ENCODE measurements around the gene TEX2. TPM values are rescaled to one million over a fixed set of nuclear protein-coding genes. Genes with fewer than 3 reads are reported as not detected.
A peak's percentile ranks its signal among the peaks of the same experiment; 100 is the strongest.

Gene TEX2
- total and polyA plus RNA-seq, 2 of the 13 experiments (the other 11 are each of a cell fraction or from before 2014, with no cell fraction given) = 21.4 to 37.7 TPM

DNA sequence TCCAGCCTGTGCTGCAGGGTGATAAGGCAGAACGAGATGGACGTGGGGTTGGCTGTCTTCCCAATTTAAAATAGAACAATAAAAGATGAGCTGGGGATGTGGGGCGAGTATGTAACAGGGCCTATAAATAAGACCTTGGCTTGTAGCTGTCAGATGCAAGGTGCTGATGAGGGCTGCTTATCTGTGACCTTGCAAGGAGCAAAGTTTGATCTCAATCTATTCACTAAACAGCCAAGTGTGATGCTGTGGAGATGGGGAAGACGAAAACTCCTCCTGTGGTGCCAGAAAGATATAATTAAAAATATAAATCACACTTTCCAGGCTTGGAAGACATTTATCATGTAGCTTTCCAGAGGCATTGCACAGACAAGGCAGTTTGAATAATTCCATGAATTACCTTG lies 26.7 kb upstream of the TEX2 start (continued):
- TF ChIP-seq, protein P1, sequence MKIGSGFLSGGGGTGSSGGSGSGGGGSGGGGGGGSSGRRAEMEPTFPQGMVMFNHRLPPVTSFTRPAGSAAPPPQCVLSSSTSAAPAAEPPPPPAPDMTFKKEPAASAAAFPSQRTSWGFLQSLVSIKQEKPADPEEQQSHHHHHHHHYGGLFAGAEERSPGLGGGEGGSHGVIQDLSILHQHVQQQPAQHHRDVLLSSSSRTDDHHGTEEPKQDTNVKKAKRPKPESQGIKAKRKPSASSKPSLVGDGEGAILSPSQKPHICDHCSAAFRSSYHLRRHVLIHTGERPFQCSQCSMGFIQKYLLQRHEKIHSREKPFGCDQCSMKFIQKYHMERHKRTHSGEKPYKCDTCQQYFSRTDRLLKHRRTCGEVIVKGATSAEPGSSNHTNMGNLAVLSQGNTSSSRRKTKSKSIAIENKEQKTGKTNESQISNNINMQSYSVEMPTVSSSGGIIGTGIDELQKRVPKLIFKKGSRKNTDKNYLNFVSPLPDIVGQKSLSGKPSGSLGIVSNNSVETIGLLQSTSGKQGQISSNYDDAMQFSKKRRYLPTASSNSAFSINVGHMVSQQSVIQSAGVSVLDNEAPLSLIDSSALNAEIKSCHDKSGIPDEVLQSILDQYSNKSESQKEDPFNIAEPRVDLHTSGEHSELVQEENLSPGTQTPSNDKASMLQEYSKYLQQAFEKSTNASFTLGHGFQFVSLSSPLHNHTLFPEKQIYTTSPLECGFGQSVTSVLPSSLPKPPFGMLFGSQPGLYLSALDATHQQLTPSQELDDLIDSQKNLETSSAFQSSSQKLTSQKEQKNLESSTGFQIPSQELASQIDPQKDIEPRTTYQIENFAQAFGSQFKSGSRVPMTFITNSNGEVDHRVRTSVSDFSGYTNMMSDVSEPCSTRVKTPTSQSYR (CRISPR knock-in tag; IDR thresholded peaks at IDR 0.05; ENCODE audit: borderline replicate concordance) = no peak
- no peak for TF ChIP-seq EZH2 (conservative IDR thresholded peaks at IDR 0.05; ENCODE audit: low read depth, low read length)
- TF ChIP-seq ATF7-NPFF (CRISPR knock-in tag; IDR thresholded peaks at IDR 0.05; ENCODE audit: low read depth) = no peak
- TF ChIP-seq NKX3-1 (CRISPR knock-in tag; IDR thresholded peaks at IDR 0.05) = no peak
- TF ChIP-seq NCOA2 (CRISPR knock-in tag; IDR thresholded peaks at IDR 0.05) = no peak
- TF ChIP-seq ZNF550 (CRISPR knock-in tag; IDR thresholded peaks at IDR 0.05; ENCODE audit: borderline replicate concordance) = no peak
- TF ChIP-seq, protein P2, sequence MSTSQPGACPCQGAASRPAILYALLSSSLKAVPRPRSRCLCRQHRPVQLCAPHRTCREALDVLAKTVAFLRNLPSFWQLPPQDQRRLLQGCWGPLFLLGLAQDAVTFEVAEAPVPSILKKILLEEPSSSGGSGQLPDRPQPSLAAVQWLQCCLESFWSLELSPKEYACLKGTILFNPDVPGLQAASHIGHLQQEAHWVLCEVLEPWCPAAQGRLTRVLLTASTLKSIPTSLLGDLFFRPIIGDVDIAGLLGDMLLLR (CRISPR knock-in tag; IDR thresholded peaks at IDR 0.05) = no peak
- TF ChIP-seq ZNF879 (CRISPR knock-in tag; IDR thresholded peaks at IDR 0.05) = no peak
- no peak for TF ChIP-seq HNRNPK (IDR thresholded peaks at IDR 0.05; ENCODE audit: low read depth, low read length, poor library complexity, severe bottlenecking)
- no peak for TF ChIP-seq TBX2 (CRISPR knock-in tag; IDR thresholded peaks at IDR 0.05; ENCODE audit: borderline replicate concordance)

DNA sequence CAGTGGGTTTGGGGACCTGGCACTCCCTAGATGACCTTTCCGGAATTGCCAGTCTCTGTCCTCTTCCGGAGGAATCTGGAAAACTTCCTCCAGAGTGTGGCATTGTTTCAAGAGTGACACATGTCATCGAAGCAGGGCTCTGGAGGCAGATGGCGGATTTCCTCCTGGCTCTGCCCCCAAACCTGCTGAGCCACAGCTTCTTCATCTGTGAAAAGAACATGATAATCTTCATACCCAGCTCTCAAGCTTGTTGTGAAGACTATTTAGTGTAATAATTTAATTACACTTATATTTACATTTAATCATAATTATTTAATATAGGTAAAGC lies 19.7 kb upstream of the TEX2 start:
- Histone ChIP-seq H4K20me1 (ENCODE audit: insufficient read depth, low read length) (no peaks in the 10 kb centered on the region), H3K4me3 (replicated peaks in 1 of 3; ENCODE audit: insufficient read depth in 1 of 3, low read depth in 2 of 3, low read length in 3 of 3) (no peak overlapping the region), H2AFZ (ENCODE audit: low read length) (no peak overlapping the region), H3K27ac (ENCODE audit: extremely low read length, insufficient read depth, low read length) (no peak overlapping the region), H3K27me3 (ENCODE audit: control insufficient read depth in 1 of 2, insufficient read depth in 2 of 2, low read length in 2 of 2) (no peaks in the 10 kb centered on the region; a peak in 1 of 5 replicates), H3K79me2 (ENCODE audit: insufficient read depth, low read length) (no peaks in the 10 kb centered on the region), H3K36me3 (replicated peaks in 1 of 2; ENCODE audit: control insufficient read depth in 1 of 2, insufficient read depth in 2 of 2, low read length in 2 of 2) (no peaks in the 10 kb centered on the region), H3K9ac (ENCODE audit: insufficient read depth, low read depth, low read length) (no peak overlapping the region), H3K4me2 (ENCODE audit: low read depth, low read length) (peak overlapping the region; percentile 19; the same call in 1 of the 2 replicates), H3K9me3 (ENCODE audit: low read length) (no peaks in the 10 kb centered on the region), H3K4me1 (ENCODE audit: insufficient read depth, low read length) (peaks cover 26% of the 10 kb centered on the region)
- in situ Hi-C loops (cut with HindIII; ENCODE audit: extremely low pct_ligation_motif_present, low pct_unique_long_range_greater_than_20kb) (loop anchor here (10.0 kb wide), 1 partner anchor 218 kb away; no protein-coding TSS in a partner anchor), intact Hi-C loops (cut with micrococcal nuclease; ENCODE audit: unreplicated experiment) (loop anchor here (1.0 to 5.0 kb wide), 5 partner anchors 66 to 252 kb away; partner anchors contain the start of gene ERN1)
- ATAC-seq = no peak
- FAIRE-seq = no peak
- BruUV-seq (replicated peaks) = no TSS peak
- no peak for TF ChIP-seq ZNF777 (CRISPR knock-in tag; IDR thresholded peaks at IDR 0.05)
- TF ChIP-seq, protein P3, sequence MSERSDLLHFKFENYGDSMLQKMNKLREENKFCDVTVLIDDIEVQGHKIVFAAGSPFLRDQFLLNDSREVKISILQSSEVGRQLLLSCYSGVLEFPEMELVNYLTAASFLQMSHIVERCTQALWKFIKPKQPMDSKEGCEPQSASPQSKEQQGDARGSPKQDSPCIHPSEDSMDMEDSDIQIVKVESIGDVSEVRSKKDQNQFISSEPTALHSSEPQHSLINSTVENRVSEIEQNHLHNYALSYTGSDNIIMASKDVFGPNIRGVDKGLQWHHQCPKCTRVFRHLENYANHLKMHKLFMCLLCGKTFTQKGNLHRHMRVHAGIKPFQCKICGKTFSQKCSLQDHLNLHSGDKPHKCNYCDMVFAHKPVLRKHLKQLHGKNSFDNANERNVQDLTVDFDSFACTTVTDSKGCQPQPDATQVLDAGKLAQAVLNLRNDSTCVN (CRISPR knock-in tag; IDR thresholded peaks at IDR 0.05; ENCODE audit: borderline replicate concordance) = peak; percentile 98
- CTCF ChIA-PET (ENCODE audit: low intra/inter-chr PET ratio, low total read pairs) = interaction anchor here (0.8 to 1.5 kb wide), 3 partner anchors 132 to 149 kb away, joined by 3 to 7 read pairs (median 4); no protein-coding TSS in a partner anchor
- POLR2A ChIA-PET = interaction anchor here (0.6 kb wide), 1 partner anchor 11 kb away, joined by 3 read pairs; no protein-coding TSS in a partner anchor
- WGBS (ENCODE audit: low lambda C conversion rate) = 41% methylated on average over 4 of the region's 4 CpGs
- no peak for DNase-seq (ENCODE audit: low spot score)

All from HepG2 (cell line).